Neural crest cell (in vitro differentiated cells): ENCODE data around the gene CACNA1A. TPM values are rescaled to one million over a fixed set of nuclear protein-coding genes. Genes with fewer than 3 reads are reported as not detected.
"Not testable (repeated sequence)": the region's sequence is repeated elsewhere in the genome, so short reads cannot be mapped to it uniquely, and the experiment has no call there.

Source experiments
- DNase-seq: peaks from one replicate; pipeline ENCODE4 v3.0.0; 2021; ENCODE audit warnings: low read depth, mixed read lengths, low spot score
- H3K27ac Mint-ChIP-seq: one replicate; pipeline ENCODE4 v1.8.0; 2021; ENCODE audit warnings: mild to moderate bottlenecking, mixed read lengths; ENCODE audit not compliant: unreplicated experiment
- H3K27me3 Mint-ChIP-seq: 2 replicates; pipeline ENCODE4 v1.8.0; 2021; ENCODE audit warnings: low read depth, mild to moderate bottlenecking, mixed read lengths
- H3K36me3 Mint-ChIP-seq: 2 replicates; pipeline ENCODE4 v1.8.0; 2021; ENCODE audit warnings: low read depth, mild to moderate bottlenecking, mixed read lengths
- H3K4me1 Mint-ChIP-seq: 2 replicates; pipeline ENCODE4 v1.8.0; 2021; ENCODE audit warnings: mixed read lengths
- H3K4me3 Mint-ChIP-seq: one replicate; pipeline ENCODE4 v1.8.0; 2021; ENCODE audit warnings: mild to moderate bottlenecking, mixed read lengths
- H3K9me3 Mint-ChIP-seq: 2 replicates; pipeline ENCODE4 v1.8.0; 2021; ENCODE audit warnings: mixed read lengths
- total RNA-seq: library from RNA; stranded (reverse); gene quantifications from 2 replicates; pipeline ENCODE4 v1.2.1, GENCODE V29; 2021
- TF ChIP-seq, protein P1 (sequence below): fragments of 200-600 bp; sonication (generic); conservative IDR thresholded peaks from 2 replicates; pipeline ENCODE4 v1.5.0; 2021; ENCODE audit warnings: antibody characterized with exemption, mild to moderate bottlenecking

CACNA1A gene
- total RNA-seq, 1 donor from 2014 or later = 2.8 TPM

DNA sequence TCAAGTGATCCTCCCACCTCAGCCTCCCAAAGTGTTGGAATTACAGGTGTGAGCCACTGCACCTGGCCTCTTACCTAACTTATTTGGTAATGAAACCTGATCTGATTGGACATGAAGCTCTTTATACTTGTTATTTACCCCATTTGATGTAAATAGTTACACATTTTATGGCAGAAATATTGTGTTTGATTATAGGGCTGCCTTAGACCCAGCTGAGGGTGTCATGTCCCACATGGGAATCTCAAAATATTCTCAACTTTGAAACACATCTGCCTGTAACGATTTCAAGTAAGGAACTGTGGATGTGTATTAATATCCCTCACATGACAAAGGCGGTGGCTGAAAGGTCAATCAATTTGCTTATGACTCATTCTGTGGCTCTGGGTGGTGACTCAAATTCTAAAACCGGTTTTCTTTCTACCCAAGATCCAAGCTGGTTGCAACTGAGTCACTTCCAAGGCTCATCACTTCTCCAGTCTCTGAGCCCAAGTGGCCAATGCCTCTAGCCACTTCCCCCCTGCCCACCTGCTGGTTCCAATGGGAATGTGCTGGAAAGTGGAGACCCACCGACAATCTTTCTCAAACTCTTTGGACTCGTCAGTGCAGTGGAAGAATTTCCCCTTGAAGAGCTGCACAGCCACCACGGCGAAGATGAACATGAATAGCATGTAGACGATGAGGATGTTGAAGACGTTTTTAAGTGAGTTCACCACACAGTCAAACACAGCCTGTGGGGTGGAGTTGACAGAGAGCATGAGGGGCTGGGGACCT is 245.2 kb downstream of the CACNA1A start:
- peaks cover 35% of the 10 kb centered on the region for H3K27me3 Mint-ChIP-seq
- TF ChIP-seq, protein P1, sequence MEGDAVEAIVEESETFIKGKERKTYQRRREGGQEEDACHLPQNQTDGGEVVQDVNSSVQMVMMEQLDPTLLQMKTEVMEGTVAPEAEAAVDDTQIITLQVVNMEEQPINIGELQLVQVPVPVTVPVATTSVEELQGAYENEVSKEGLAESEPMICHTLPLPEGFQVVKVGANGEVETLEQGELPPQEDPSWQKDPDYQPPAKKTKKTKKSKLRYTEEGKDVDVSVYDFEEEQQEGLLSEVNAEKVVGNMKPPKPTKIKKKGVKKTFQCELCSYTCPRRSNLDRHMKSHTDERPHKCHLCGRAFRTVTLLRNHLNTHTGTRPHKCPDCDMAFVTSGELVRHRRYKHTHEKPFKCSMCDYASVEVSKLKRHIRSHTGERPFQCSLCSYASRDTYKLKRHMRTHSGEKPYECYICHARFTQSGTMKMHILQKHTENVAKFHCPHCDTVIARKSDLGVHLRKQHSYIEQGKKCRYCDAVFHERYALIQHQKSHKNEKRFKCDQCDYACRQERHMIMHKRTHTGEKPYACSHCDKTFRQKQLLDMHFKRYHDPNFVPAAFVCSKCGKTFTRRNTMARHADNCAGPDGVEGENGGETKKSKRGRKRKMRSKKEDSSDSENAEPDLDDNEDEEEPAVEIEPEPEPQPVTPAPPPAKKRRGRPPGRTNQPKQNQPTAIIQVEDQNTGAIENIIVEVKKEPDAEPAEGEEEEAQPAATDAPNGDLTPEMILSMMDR = peak; percentile 11
- no peaks in the 10 kb centered on the region for H3K4me1 Mint-ChIP-seq
- H3K9me3 Mint-ChIP-seq = peaks cover 4% of the 10 kb centered on the region
- DNase-seq = no peak
- no peaks in the 10 kb centered on the region for H3K36me3 Mint-ChIP-seq
- no peak overlapping the region for H3K4me3 Mint-ChIP-seq
- H3K27ac Mint-ChIP-seq = no peak overlapping the region

DNA sequence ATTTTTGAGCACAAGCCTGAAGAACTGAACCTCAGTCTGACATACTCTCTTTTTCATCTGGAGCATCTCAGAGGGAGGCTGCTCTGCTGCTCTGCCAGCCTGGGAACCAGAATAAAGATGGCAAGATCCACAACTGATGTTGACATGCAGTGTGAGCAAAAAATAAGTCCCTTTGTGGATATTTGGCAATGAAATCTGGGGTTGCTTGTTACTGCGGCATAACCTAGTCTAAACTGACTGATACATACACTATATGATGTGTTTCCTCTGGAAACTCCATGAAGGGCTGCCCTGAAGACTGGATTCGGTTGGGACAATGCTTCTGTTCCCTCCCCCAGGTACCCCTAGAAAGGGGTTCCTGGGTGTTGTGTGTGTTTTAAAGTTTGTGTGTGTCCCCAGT is 249.4 kb downstream of the CACNA1A start:
- Mint-ChIP-seq H3K9me3 (peaks cover 4% of the 10 kb centered on the region), H3K36me3 (no peaks in the 10 kb centered on the region), H3K27me3 (peaks cover 34% of the 10 kb centered on the region), H3K27ac (no peak overlapping the region), H3K4me1 (peaks cover 3% of the 10 kb centered on the region), H3K4me3 (no peak overlapping the region)
- no peak for DNase-seq
- TF ChIP-seq, protein P1 = no peak

DNA sequence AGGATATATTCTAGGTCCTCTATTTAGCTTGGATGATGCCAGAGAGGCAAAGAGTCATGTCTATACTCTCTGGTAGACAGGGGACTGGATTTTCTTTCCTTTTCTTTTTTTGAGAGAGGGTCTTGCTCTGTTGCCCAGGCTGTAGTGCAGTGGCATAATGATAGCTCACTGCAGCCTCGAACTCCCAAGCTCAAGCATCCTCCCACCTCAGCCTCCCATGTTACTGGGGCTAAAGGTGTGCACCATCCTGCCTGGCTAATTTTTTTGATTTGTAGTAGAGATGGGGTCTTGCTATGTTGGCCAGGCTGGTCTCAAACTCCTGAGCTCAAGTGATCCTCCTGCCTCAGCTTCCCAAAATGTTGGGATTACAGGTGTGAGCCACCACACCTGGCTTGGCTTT is 249.9 kb downstream of the CACNA1A start:
- DNase-seq, H3K36me3 Mint-ChIP-seq, H3K4me3 Mint-ChIP-seq, H3K27ac Mint-ChIP-seq, H3K4me1 Mint-ChIP-seq, H3K9me3 Mint-ChIP-seq: not testable (repeated sequence)
- peaks cover 34% of the 10 kb centered on the region for H3K27me3 Mint-ChIP-seq

DNA sequence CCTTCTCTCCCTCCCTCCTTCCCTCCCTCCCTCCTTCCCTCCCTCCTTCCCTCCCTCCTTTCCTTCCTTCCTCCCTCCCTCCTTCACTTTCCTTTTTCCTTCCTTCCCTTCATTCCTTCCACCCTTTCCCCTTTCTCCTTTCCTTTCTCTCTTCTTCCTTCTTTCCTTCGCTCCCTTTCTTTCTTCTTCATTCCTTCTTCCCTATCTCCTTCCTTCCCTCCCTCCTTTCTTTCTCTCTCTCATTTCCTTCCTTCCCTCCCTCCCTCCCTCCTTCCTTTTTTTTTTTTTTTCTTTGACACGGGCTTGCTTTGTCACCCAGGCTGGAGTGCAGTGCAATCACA is 250.6 kb downstream of the CACNA1A start:
- H3K4me1 Mint-ChIP-seq = peaks cover 3% of the 10 kb centered on the region
- H3K4me3 Mint-ChIP-seq = no peak overlapping the region
- TF ChIP-seq, protein P1 = no peak
- DNase-seq = no peak
- no peak overlapping the region for H3K27ac Mint-ChIP-seq
- no peaks in the 10 kb centered on the region for H3K36me3 Mint-ChIP-seq
- H3K9me3 Mint-ChIP-seq = peaks cover 4% of the 10 kb centered on the region
- peaks cover 34% of the 10 kb centered on the region for H3K27me3 Mint-ChIP-seq

DNA sequence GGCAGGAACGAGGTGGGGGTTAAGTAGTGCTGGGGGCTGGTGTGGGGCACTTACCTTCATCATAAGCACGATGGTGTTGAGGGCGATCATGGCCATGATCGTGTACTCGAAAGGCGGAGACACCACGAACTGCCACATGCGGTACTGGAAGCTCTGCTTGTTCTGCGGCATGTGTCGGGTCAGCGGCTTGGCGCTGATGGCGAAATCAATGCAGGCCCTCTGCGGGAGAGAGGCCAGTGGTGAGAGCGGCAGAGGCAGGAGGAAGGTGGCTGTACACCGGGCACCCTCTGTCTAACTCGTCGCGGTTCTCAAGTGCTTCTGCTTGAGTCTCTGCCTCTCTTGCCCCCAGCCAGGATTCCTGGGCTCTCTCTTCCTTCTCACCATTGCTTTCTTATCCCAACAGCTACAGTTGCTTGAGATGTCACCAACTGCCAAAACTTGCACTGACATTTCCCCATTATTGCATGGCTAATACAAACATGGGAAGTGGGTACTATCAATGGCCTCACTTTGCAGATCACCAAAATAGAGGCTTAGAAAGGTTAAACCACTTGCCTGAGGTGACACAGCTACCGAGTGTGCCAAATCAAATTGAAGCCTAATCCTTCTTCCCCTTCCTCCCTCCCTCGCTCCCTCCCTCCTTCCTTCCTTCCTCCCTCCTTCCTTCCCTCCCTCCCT is 251.1 kb downstream of the CACNA1A start:
- Mint-ChIP-seq H3K4me1 (peaks cover 3% of the 10 kb centered on the region), H3K27ac (no peak overlapping the region), H3K36me3 (no peaks in the 10 kb centered on the region), H3K9me3 (peaks cover 4% of the 10 kb centered on the region), H3K4me3 (no peak overlapping the region), H3K27me3 (peaks cover 34% of the 10 kb centered on the region)
- DNase-seq = no peak
- TF ChIP-seq, protein P1 = no peak
